GM23338 (cell line): Measurements from ENCODE around the gene MCC. TPM values are rescaled to one million over a fixed set of nuclear protein-coding genes. Genes with fewer than 3 reads are reported as not detected.

Source experiments
- ATAC-seq: fragments of 200-7000 bp; cut with Tn5 transposase; 3 replicates; pipeline ENCODE4 v1.9.1; 2020
- DNase-seq: peaks from one replicate; pipeline ENCODE4 v3.0.0-alpha.2; 2015; ENCODE audit warnings: low spot score
- H2AFZ ChIP-seq: fragments of 200-600 bp; sonication (generic); 2 replicates; pipeline ENCODE4 v1.8.0; 2016; ENCODE audit warnings: antibody characterized with exemption, mild to moderate bottlenecking, moderate library complexity
- H3F3A ChIP-seq: fragments of 200-600 bp; sonication (generic); replicated peaks from 2 replicates; pipeline ENCODE4 v1.8.0; 2017; ENCODE audit warnings: antibody characterized with exemption, mixed run types, low read depth
- H3K27ac ChIP-seq: fragments of 200-600 bp; sonication (generic); 2 replicates; pipeline ENCODE4 v1.6.1; 2016; ENCODE audit warnings: low read depth
- H3K27me3 ChIP-seq: fragments of 200-600 bp; sonication (generic); 2 replicates; pipeline ENCODE4 v1.8.0; 2016; ENCODE audit warnings: mild to moderate bottlenecking, mixed run types, moderate library complexity; ENCODE audit not compliant: insufficient read depth
- H3K36me3 ChIP-seq: fragments of 200-600 bp; sonication (generic); 2 replicates; pipeline ENCODE4 v1.8.0; 2016; ENCODE audit warnings: mild to moderate bottlenecking; ENCODE audit not compliant: insufficient read depth
- H3K4me1 ChIP-seq: fragments of 200-600 bp; sonication (generic); 2 replicates; pipeline ENCODE4 v1.8.0; 2016; ENCODE audit warnings: mild to moderate bottlenecking, moderate library complexity; ENCODE audit not compliant: insufficient read depth
- H3K4me2 ChIP-seq: fragments of 200-600 bp; sonication (generic); 2 replicates; pipeline ENCODE4 v1.7.1; 2017; ENCODE audit warnings: mixed run types
- H3K4me3 ChIP-seq: fragments of 200-600 bp; sonication (generic); 2 replicates; pipeline ENCODE4 v1.6.1; 2016; ENCODE audit warnings: mixed run types
- H3K79me2 ChIP-seq: fragments of 200-600 bp; sonication (generic); replicated peaks from 2 replicates; pipeline ENCODE4 v1.8.0; 2017; ENCODE audit warnings: mild to moderate bottlenecking; ENCODE audit not compliant: insufficient read depth
- H3K9me2 ChIP-seq: fragments of 200-600 bp; sonication (generic); 2 replicates; pipeline ENCODE4 v1.8.0; 2017; ENCODE audit not compliant: insufficient read depth
- H4K20me1 ChIP-seq: fragments of 200-600 bp; sonication (generic); replicated peaks from 2 replicates; pipeline ENCODE4 v1.8.0; 2017; ENCODE audit warnings: mild to moderate bottlenecking; ENCODE audit not compliant: insufficient read depth
- H3K27ac Mint-ChIP-seq: 2 replicates; pipeline ENCODE4 v1.8.0; 2020; ENCODE audit warnings: inconsistent platforms, mild to moderate bottlenecking, moderate library complexity, mixed read lengths
- H3K27me3 Mint-ChIP-seq: 3 replicates; pipeline ENCODE4 v1.8.0; 2022; ENCODE audit warnings: low read depth, mild to moderate bottlenecking, moderate library complexity, mixed read lengths, inconsistent platforms; ENCODE audit not compliant: insufficient read depth, poor library complexity
- H3K36me3 Mint-ChIP-seq: 3 replicates; pipeline ENCODE4 v1.8.0; 2021; ENCODE audit warnings: low read depth, mild to moderate bottlenecking, inconsistent platforms, moderate library complexity, mixed read lengths
- H3K4me1 Mint-ChIP-seq: 3 replicates; pipeline ENCODE4 v1.8.0; 2020; ENCODE audit warnings: mild to moderate bottlenecking, inconsistent platforms, mixed read lengths
- H3K4me3 Mint-ChIP-seq: 3 replicates; pipeline ENCODE4 v1.8.0; 2021; ENCODE audit warnings: moderate library complexity, mild to moderate bottlenecking, inconsistent platforms, mixed read lengths
- H3K9me3 Mint-ChIP-seq: 3 replicates; pipeline ENCODE4 v1.8.0; 2020; ENCODE audit warnings: moderate library complexity, mild to moderate bottlenecking, inconsistent platforms, mixed read lengths
- CREB1 ChIP-seq: fragments of 250-450 bp; sonication (Bioruptor Pico); IDR thresholded peaks from 2 replicates; pipeline ENCODE4 v1.5.0; 2020; ENCODE audit warnings: low read depth, mild to moderate bottlenecking, moderate library complexity
- CTCF ChIP-seq, 2 experiments: fragments of 200-600 bp in 1 of 2; sonication (generic) in 1 of 2; conservative IDR thresholded peaks; 2 replicates each; pipeline versions ENCODE4 v1.5.1 to v1.6.1; 2016 to 2017; ENCODE audit warnings: antibody characterized with exemption in 2 of 2, low read depth in 2 of 2, mild to moderate bottlenecking in 2 of 2, moderate library complexity in 1 of 2
- ETS1 ChIP-seq: IDR thresholded peaks from 2 replicates; pipeline ENCODE4 v1.6.1; 2016; ENCODE audit warnings: antibody characterized with exemption
- EZH2 ChIP-seq: fragments of 200-600 bp; sonication (generic); IDR thresholded peaks from one replicate; pipeline ENCODE4 v1.8.0; 2017; ENCODE audit warnings: antibody characterized with exemption, mild to moderate bottlenecking, low read depth; ENCODE audit not compliant: unreplicated experiment
- EZH2phosphoT487 ChIP-seq: fragments of 200-600 bp; sonication (generic); IDR thresholded peaks from one replicate; pipeline ENCODE4 v1.8.1; 2018; ENCODE audit warnings: antibody characterized with exemption; ENCODE audit not compliant: unreplicated experiment
- JUNB ChIP-seq: IDR thresholded peaks from one replicate; pipeline ENCODE4 v1.6.1; 2016; ENCODE audit warnings: antibody characterized with exemption; ENCODE audit not compliant: unreplicated experiment
- NANOG ChIP-seq: IDR thresholded peaks from 2 replicates; pipeline ENCODE4 v1.6.1; 2016; ENCODE audit warnings: antibody characterized with exemption, borderline replicate concordance
- POLR2AphosphoS5 ChIP-seq: IDR thresholded peaks from 2 replicates; pipeline ENCODE4 v1.6.1; 2016; ENCODE audit warnings: antibody characterized with exemption, low read depth
- REST ChIP-seq: IDR thresholded peaks from one replicate; pipeline ENCODE4 v1.6.1; 2018; ENCODE audit warnings: antibody characterized with exemption; ENCODE audit not compliant: unreplicated experiment
- STAT1 ChIP-seq: IDR thresholded peaks from one replicate; pipeline ENCODE4 v1.6.1; 2016; ENCODE audit warnings: antibody characterized with exemption; ENCODE audit not compliant: unreplicated experiment
- ZNF114 ChIP-seq: fragments of 250-450 bp; sonication (Bioruptor Pico); IDR thresholded peaks from 2 replicates; pipeline ENCODE4 v1.5.0; 2020; ENCODE audit warnings: mild to moderate bottlenecking, moderate library complexity
- ZNF331 ChIP-seq: fragments of 250-450 bp; sonication (Bioruptor Pico); IDR thresholded peaks from 2 replicates; pipeline ENCODE4 v1.5.0; 2020; ENCODE audit warnings: low read depth, mild to moderate bottlenecking, moderate library complexity
- ZNF462 ChIP-seq: fragments of 250-450 bp; sonication (Bioruptor Pico); IDR thresholded peaks from 2 replicates; pipeline ENCODE4 v1.5.0; 2020; ENCODE audit warnings: mild to moderate bottlenecking, moderate library complexity
- polyA plus RNA-seq: library from polyadenylated mRNA; unstranded; fragments of >200 nt; fragmentation: Nextera tagmentation; extraction: Ambion mirVana; gene quantifications from 2 replicates; pipeline ENCODE4 v1.2.1, GENCODE V29; 2016
- total RNA-seq: library from RNA; depleted of rRNA; stranded (reverse); fragments of >200 nt; shearing (Covaris generic); gene quantifications from 2 replicates; pipeline ENCODE4 v1.2.3, GENCODE V29; 2014

The MCC gene
- total and polyA plus RNA-seq, 2 experiments from 2014 or later = 3.8 to 10.1 TPM

GRCh38 chr5:113257545-113257944 is 230.7 kb downstream of the MCC start:
- Histone ChIP-seq H3F3A (no peaks in the 10 kb centered on the region), H3K27ac (no peak overlapping the region), H3K4me2 (no peak overlapping the region), H3K4me3 (no peak overlapping the region), H3K9me2 (no peaks in the 10 kb centered on the region; the same call in 1 of the 2 replicates), H3K79me2 (0 out of 2 replicates have a peak, but pooled peaks cover 3% of the 10 kb centered on the region), H4K20me1 (no peaks in the 10 kb centered on the region; the same call in 1 of the 2 replicates), H2AFZ (no peak overlapping the region), H3K36me3 (no peaks in the 10 kb centered on the region), H3K27me3 (no peaks in the 10 kb centered on the region), H3K4me1 (no peaks in the 10 kb centered on the region)
- Mint-ChIP-seq H3K36me3 (peaks cover 18% of the 10 kb centered on the region), H3K9me3 (peaks cover 7% of the 10 kb centered on the region; the same call in 2 of the 3 replicates), H3K4me1 (peaks cover 7% of the 10 kb centered on the region), H3K27me3 (peaks cover 4% of the 10 kb centered on the region), H3K27ac (no peak overlapping the region), H3K4me3 (no peak overlapping the region)
- DNase-seq (no peak), ATAC-seq (no peak)
- TF ChIP-seq CREB1 (CRISPR knock-in tag) = no peak
- TF ChIP-seq ETS1 = no peak
- no peak for TF ChIP-seq JUNB
- no peak for TF ChIP-seq EZH2phosphoT487
- TF ChIP-seq CTCF (conservative IDR thresholded peaks at IDR 0.05; ENCODE audit: low read depth in 2 of 2) = no peak
- TF ChIP-seq ZNF462 = no peak
- TF ChIP-seq STAT1 = no peak
- no peak for TF ChIP-seq ZNF331 (CRISPR knock-in tag)
- TF ChIP-seq NANOG = no peak
- TF ChIP-seq POLR2AphosphoS5 = no peak
- TF ChIP-seq ZNF114 = no peak
- TF ChIP-seq REST = no peak
- TF ChIP-seq EZH2 = no peak
